HepG2 (cell line): ENCODE results near the gene ZNF584. TPM values are rescaled to one million over a fixed set of nuclear protein-coding genes. Genes with fewer than 3 reads are reported as not detected.

Source experiments
- CBX2 ChIP-seq, 2 experiments: fragments of 200-600 bp in 1 of 2; sonication (generic); formaldehyde crosslinking in 1 of 2; IDR thresholded peaks; 2 replicates each; pipeline versions ENCODE4 v1.7.0 to v1.8.1; 2018 to 2022; ENCODE audit warnings: low read depth in 2 of 2, low read length in 1 of 2, mild to moderate bottlenecking in 1 of 2, missing genetic modification reagents in 1 of 2
- CC2D1A ChIP-seq: sonication (generic); formaldehyde crosslinking; IDR thresholded peaks from 2 replicates; pipeline ENCODE4 v1.8.1; 2023; ENCODE audit warnings: mild to moderate bottlenecking, missing genetic modification reagents
- CREM ChIP-seq, 2 experiments: sonication (generic) in 1 of 2; formaldehyde crosslinking in 1 of 2; IDR thresholded peaks; 2 replicates each; pipeline versions ENCODE4 v1.4.0 to v1.6.1; 2016 to 2020; ENCODE audit warnings: antibody characterized with exemption in 1 of 2, mild to moderate bottlenecking in 1 of 2, missing genetic modification reagents in 1 of 2
- KAT8 ChIP-seq: IDR thresholded peaks from 2 replicates; pipeline ENCODE4 v1.6.1; 2016; ENCODE audit warnings: missing genetic modification reagents, missing compliant biosample characterization
- KLF12 ChIP-seq: sonication (generic); formaldehyde crosslinking; IDR thresholded peaks from 2 replicates; pipeline ENCODE4 v1.4.0; 2020; ENCODE audit warnings: missing genetic modification reagents, borderline replicate concordance
- MTF2 ChIP-seq: sonication (generic); formaldehyde crosslinking; IDR thresholded peaks from 2 replicates; pipeline ENCODE4 v1.5.0; 2020; ENCODE audit warnings: missing genetic modification reagents, borderline replicate concordance
- NKX3-1 ChIP-seq: sonication (generic); formaldehyde crosslinking; IDR thresholded peaks from 2 replicates; pipeline ENCODE4 v1.5.0; 2020; ENCODE audit warnings: missing genetic modification reagents
- NR2C2 ChIP-seq: sonication (generic); formaldehyde crosslinking; IDR thresholded peaks from 2 replicates; pipeline ENCODE4 v1.4.0; 2020; ENCODE audit warnings: missing genetic modification reagents, mild to moderate bottlenecking, moderate library complexity, borderline replicate concordance
- PHF20 ChIP-seq: sonication (generic); formaldehyde crosslinking; IDR thresholded peaks from 2 replicates; pipeline ENCODE4 v1.5.0; 2020; ENCODE audit warnings: mild to moderate bottlenecking, missing genetic modification reagents
- POLR2AphosphoS5 ChIP-seq: IDR thresholded peaks from 2 replicates; pipeline ENCODE4 v1.6.1; 2012; ENCODE audit warnings: low read depth, low read length
- RFXAP ChIP-seq: sonication (generic); formaldehyde crosslinking; IDR thresholded peaks from 2 replicates; pipeline ENCODE4 v1.4.0; 2020; ENCODE audit warnings: missing genetic modification reagents, borderline replicate concordance
- STAG1 ChIP-seq: sonication (generic); formaldehyde crosslinking; IDR thresholded peaks from 2 replicates; pipeline ENCODE4 v1.4.0; 2020; ENCODE audit warnings: missing genetic modification reagents
- ZBTB10 ChIP-seq: sonication (generic); formaldehyde crosslinking; IDR thresholded peaks from 2 replicates; pipeline ENCODE4 v1.4.0; 2020; ENCODE audit warnings: missing genetic modification reagents, borderline replicate concordance
- ZBTB14 ChIP-seq: sonication (generic); formaldehyde crosslinking; IDR thresholded peaks from 2 replicates; pipeline ENCODE4 v1.4.0; 2020; ENCODE audit warnings: missing genetic modification reagents
- ZC3H13 ChIP-seq: sonication (generic); formaldehyde crosslinking; IDR thresholded peaks from 2 replicates; pipeline ENCODE4 v1.8.1; 2023; ENCODE audit warnings: mild to moderate bottlenecking, missing genetic modification reagents, moderate library complexity
- ZNF256 ChIP-seq: sonication (generic); formaldehyde crosslinking; conservative IDR thresholded peaks from 2 replicates; pipeline ENCODE4 v1.4.0; 2020; ENCODE audit warnings: missing genetic modification reagents
- ZNF331 ChIP-seq: sonication (generic); formaldehyde crosslinking; IDR thresholded peaks from 2 replicates; pipeline ENCODE4 v1.4.0; 2020; ENCODE audit warnings: missing genetic modification reagents
- ZNF562 ChIP-seq: sonication (generic); formaldehyde crosslinking; IDR thresholded peaks from 2 replicates; pipeline ENCODE4 v1.8.0; 2022; ENCODE audit warnings: missing genetic modification reagents, borderline replicate concordance
- ZNF709 ChIP-seq: sonication (generic); formaldehyde crosslinking; IDR thresholded peaks from 2 replicates; pipeline ENCODE4 v1.5.0; 2020; ENCODE audit warnings: mild to moderate bottlenecking, missing genetic modification reagents
- ZNF800 ChIP-seq: sonication (generic); formaldehyde crosslinking; IDR thresholded peaks from 2 replicates; pipeline ENCODE4 v1.4.0; 2020; ENCODE audit warnings: missing genetic modification reagents
- polyA plus RNA-seq, 8 experiments: library from polyadenylated mRNA; depleted of rRNA in 3 of 8; stranded (reverse) in 7 of 8; unstranded in 1 of 8; fragments of >200 nt; fragmentation: Illumina TruSeq in 4 of 8; extraction: Trizol in 4 of 8; gene quantifications; 2 replicates each; pipeline versions ENCODE4 v1.2.1 to v1.2.3, GENCODE V29; 2011 to 2016; ENCODE audit warnings: low read depth in 4 of 8, missing spikeins in 1 of 8, mixed read lengths in 1 of 8; ENCODE audit not compliant: insufficient read depth in 1 of 8
- total RNA-seq, 5 experiments: library from RNA; depleted of rRNA; stranded (reverse); fragments of >200 nt; fragmentation: Illumina TruSeq; extraction: Trizol; gene quantifications; 2 replicates each; pipeline ENCODE4 v1.2.3, GENCODE V29; 2016; ENCODE audit warnings: low read depth in 1 of 5

The ZNF584 gene
- total and polyA plus RNA-seq, 2 of the 13 experiments (the other 11 are each of a cell fraction or from before 2014, with no cell fraction given): 2.4 to 7.0 TPM

- TF ChIP-seq ZNF709 (peak; percentile 91; the same call in 1 of the 2 replicates), MTF2 (peak; percentile 97), NR2C2 (CRISPR knock-in tag) (peak; percentile 96), ZNF256 (CRISPR knock-in tag) (0 out of 2 replicates have a peak, but pooled peaks have one; percentile 54), ZC3H13 (peak; percentile 88), ZNF331 (CRISPR knock-in tag) (peak; percentile 84), ZNF562 (CRISPR knock-in tag) (no peak), POLR2AphosphoS5 (peak; percentile 60; the same call in 1 of the 2 replicates), KLF12 (CRISPR knock-in tag) (no peak), STAG1 (CRISPR knock-in tag) (peak; percentile 33; the same call in 1 of the 2 replicates), KAT8 (CRISPR knock-in tag) (peak; percentile 96), NKX3-1 (CRISPR knock-in tag) (peak; percentile 55; the same call in 1 of the 2 replicates), CBX2 (IDR thresholded peaks at IDR 0.05; ENCODE audit: low read depth, low read length) (no peak), CBX2 (CRISPR knock-in tag; IDR thresholded peaks at IDR 0.05; ENCODE audit: low read depth) (peak; percentile 71; the same call in 1 of the 2 replicates), CC2D1A (CRISPR knock-in tag) (peak; percentile 51; the same call in 1 of the 2 replicates), ZBTB14 (CRISPR knock-in tag) (peak; percentile 68), ZNF800 (CRISPR knock-in tag) (no peak), PHF20 (CRISPR knock-in tag) (peak; percentile 96), ZBTB10 (CRISPR knock-in tag) (0 out of 2 replicates have a peak, but pooled peaks have one; percentile 20), CREM (IDR thresholded peaks at IDR 0.05) (peak; percentile 70), CREM (CRISPR knock-in tag; IDR thresholded peaks at IDR 0.05) (no peak), RFXAP (peak; percentile 71; the same call in 1 of the 2 replicates)
These were observed 27.6 kb upstream of the ZNF584 start, which contains the start of gene ZNF837 (continued) for GRCh38 chr19:58380662-58381459.
